ENCODE data around the gene PLAC8L1.

DNA sequence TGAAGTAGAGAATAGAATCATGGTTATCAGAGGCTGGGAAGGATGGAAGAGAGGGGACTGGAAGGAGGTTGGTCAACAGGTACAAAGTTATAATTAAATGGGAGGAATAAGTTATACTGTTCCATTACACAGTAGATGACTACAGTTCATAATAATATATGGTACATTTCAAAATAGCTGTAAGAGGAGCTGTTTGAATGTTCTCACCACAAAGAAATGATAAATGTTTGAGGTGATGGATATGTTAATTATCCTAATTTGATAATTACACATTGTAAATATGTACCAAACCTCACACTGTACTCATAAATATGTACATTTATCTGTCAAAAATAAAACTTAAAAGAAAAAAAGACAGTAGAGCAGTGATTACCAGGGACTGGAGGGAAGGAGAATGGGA is 12.9 kb upstream of the PLAC8L1 start:
- TF ChIP-seq, protein P1, sequence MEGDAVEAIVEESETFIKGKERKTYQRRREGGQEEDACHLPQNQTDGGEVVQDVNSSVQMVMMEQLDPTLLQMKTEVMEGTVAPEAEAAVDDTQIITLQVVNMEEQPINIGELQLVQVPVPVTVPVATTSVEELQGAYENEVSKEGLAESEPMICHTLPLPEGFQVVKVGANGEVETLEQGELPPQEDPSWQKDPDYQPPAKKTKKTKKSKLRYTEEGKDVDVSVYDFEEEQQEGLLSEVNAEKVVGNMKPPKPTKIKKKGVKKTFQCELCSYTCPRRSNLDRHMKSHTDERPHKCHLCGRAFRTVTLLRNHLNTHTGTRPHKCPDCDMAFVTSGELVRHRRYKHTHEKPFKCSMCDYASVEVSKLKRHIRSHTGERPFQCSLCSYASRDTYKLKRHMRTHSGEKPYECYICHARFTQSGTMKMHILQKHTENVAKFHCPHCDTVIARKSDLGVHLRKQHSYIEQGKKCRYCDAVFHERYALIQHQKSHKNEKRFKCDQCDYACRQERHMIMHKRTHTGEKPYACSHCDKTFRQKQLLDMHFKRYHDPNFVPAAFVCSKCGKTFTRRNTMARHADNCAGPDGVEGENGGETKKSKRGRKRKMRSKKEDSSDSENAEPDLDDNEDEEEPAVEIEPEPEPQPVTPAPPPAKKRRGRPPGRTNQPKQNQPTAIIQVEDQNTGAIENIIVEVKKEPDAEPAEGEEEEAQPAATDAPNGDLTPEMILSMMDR (IDR thresholded peaks at IDR 0.05) = no peak
- TF ChIP-seq POLR2AphosphoS5 (IDR thresholded peaks at IDR 0.05) = no peak
